Measurements from ENCODE around the gene TPI1. TPM values are rescaled to one million over a fixed set of nuclear protein-coding genes. Genes with fewer than 3 reads are reported as not detected.

TPI1 gene
- total and polyA plus RNA-seq, 2 donors (not counting 3 experiments of a cell fraction or from before 2014, with no cell fraction given), result 643 to 1,816 TPM

DNA sequence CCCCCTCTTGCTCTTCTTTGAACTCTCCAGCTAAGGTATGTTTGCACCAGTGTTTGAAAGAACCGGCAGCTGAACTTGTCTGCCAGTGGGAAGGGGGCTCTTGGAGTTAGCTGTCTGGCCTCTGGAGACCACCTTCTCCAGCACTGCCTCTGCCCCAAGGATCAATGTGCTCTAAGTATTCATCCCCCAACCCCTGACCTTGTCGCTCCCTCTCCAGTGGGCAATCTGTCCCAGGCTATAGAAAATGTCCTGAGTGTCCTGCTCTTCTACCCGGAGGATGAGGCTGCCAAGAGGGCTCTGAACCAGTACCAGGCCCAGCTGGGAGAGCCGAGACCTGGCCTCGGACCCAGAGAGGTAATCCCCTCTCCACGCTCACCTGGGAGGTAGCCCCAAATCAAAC is 36.3 kb upstream of the TPI1 start:
- dilution Hi-C loops (cut with MboI; ENCODE audit: extremely low pct_ligation_motif_present, low sequenced_read_pairs), result no loop called here
- Histone ChIP-seq H3K4me3 (replicated peaks in 1 of 3; ENCODE audit: insufficient read depth in 1 of 3, low read depth in 1 of 3, low read length in 3 of 3) (no peak overlapping the region), H4K20me1 (replicated peaks; ENCODE audit: control insufficient read depth, extremely low read depth, insufficient read depth, low read length) (no peaks in the 10 kb centered on the region), H3K4me2 (ENCODE audit: insufficient read depth, low read length) (no peak overlapping the region), H2AFZ (ENCODE audit: low read depth, low read length) (no peak overlapping the region), H3K27me3 (ENCODE audit: control insufficient read depth in 2 of 2, insufficient read depth in 2 of 2, low read length in 2 of 2) (no peaks in the 10 kb centered on the region), H3K27ac (ENCODE audit: insufficient read depth, low read depth, low read length) (no peak overlapping the region), H3K9ac (replicated peaks; ENCODE audit: extremely low read depth, insufficient read depth, low read length) (no peak overlapping the region), H3K9me1 (replicated peaks; ENCODE audit: control insufficient read depth, extremely low read depth, insufficient read depth, low read length) (no peaks in the 10 kb centered on the region), H3K9me3 (replicated peaks; ENCODE audit: control insufficient read depth, insufficient read depth, low read length) (no peaks in the 10 kb centered on the region), H3K79me2 (ENCODE audit: control insufficient read depth, insufficient read depth, low read length) (peaks cover 25% of the 10 kb centered on the region), H3K36me3 (ENCODE audit: control insufficient read depth in 2 of 2, extremely low read depth in 1 of 2, insufficient read depth in 2 of 2, low read length in 2 of 2) (peaks cover 0 to 18% of the 10 kb centered on the region in 2 experiments), H3K4me1 (ENCODE audit: control insufficient read depth, extremely low read depth, insufficient read depth, low read length) (peaks cover 13% of the 10 kb centered on the region)
- TF ChIP-seq EZH2 (IDR thresholded peaks at IDR 0.05; ENCODE audit: borderline replicate concordance, low read depth, low read length, severe bottlenecking), result no peak
- TF ChIP-seq MYC (IDR thresholded peaks at IDR 0.05; ENCODE audit: low read depth, low read length), result no peak
- TF ChIP-seq POLR2AphosphoS5 (IDR thresholded peaks at IDR 0.05; ENCODE audit: insufficient read depth, low read depth, low read length), result no peak
- no peak for TF ChIP-seq POLR2A (IDR thresholded peaks at IDR 0.05; ENCODE audit: low read depth, low read length)
- TF ChIP-seq, protein P1, sequence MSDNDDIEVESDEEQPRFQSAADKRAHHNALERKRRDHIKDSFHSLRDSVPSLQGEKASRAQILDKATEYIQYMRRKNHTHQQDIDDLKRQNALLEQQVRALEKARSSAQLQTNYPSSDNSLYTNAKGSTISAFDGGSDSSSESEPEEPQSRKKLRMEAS (IDR thresholded peaks at IDR 0.05; ENCODE audit: insufficient read depth, insufficient read length), result no peak
- TF ChIP-seq, protein P2, sequence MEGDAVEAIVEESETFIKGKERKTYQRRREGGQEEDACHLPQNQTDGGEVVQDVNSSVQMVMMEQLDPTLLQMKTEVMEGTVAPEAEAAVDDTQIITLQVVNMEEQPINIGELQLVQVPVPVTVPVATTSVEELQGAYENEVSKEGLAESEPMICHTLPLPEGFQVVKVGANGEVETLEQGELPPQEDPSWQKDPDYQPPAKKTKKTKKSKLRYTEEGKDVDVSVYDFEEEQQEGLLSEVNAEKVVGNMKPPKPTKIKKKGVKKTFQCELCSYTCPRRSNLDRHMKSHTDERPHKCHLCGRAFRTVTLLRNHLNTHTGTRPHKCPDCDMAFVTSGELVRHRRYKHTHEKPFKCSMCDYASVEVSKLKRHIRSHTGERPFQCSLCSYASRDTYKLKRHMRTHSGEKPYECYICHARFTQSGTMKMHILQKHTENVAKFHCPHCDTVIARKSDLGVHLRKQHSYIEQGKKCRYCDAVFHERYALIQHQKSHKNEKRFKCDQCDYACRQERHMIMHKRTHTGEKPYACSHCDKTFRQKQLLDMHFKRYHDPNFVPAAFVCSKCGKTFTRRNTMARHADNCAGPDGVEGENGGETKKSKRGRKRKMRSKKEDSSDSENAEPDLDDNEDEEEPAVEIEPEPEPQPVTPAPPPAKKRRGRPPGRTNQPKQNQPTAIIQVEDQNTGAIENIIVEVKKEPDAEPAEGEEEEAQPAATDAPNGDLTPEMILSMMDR (IDR thresholded peaks at IDR 0.05; ENCODE audit: extremely low read depth in 1 of 2, insufficient read depth in 1 of 2, low read depth in 1 of 2, low read length in 2 of 2), result no peak
- TF ChIP-seq FOS (IDR thresholded peaks at IDR 0.05; ENCODE audit: borderline replicate concordance, insufficient read depth, low read length), result no peak
- TF ChIP-seq GATA2 (IDR thresholded peaks at IDR 0.05; ENCODE audit: insufficient read depth, insufficient read length, low read depth, low read length), result no peak
- TF ChIP-seq JUN (IDR thresholded peaks at IDR 0.05; ENCODE audit: borderline replicate concordance, insufficient read depth, insufficient read length, low read depth), result no peak
- no peak for FAIRE-seq
- ChIA-PET POLR2A (no interaction called here), CTCF (interaction anchor here (1.3 to 12.0 kb wide), 2 partner anchors 18 to 78 kb away, joined by 3 to 148 read pairs; partner anchors contain the start of gene MLF2)
- DNase-seq (ENCODE audit: low read depth, low spot score), result no peak
- BruUV-seq (replicated peaks), result no TSS peak
- intact Hi-C loops (cut with micrococcal nuclease), result no loop called here
